Measurements from ENCODE around the gene SLC35D1. TPM values are rescaled to one million over a fixed set of nuclear protein-coding genes. Genes with fewer than 3 reads are reported as not detected.
A peak's percentile ranks its signal among the peaks of the same experiment; 100 is the strongest.

Gene SLC35D1
- total and polyA plus RNA-seq, 2 of the 8 experiments (the other 6 are each of a cell fraction or from before 2014, with no cell fraction given), result 1.2 to 2.7 TPM

GRCh38 chr1:66996018-66996682 lies 57.8 kb downstream of the SLC35D1 start:
- H2BK20ac ChIP-seq (ENCODE audit: low read length), result no peak overlapping the region
- no peaks in the 10 kb centered on the region for H3K27me3 ChIP-seq (replicated peaks in 1 of 4; ENCODE audit: control insufficient read depth in 3 of 4, extremely low read depth in 1 of 4, insufficient read depth in 3 of 4, low read length in 3 of 4)
- H2BK12ac ChIP-seq (ENCODE audit: low read depth, low read length), result no peak overlapping the region
- FAIRE-seq (peak; percentile 52), DNase-seq (ENCODE audit: low read depth in 1 of 2, low spot score in 2 of 2) (peak; percentile 19 to 58)
- no peak overlapping the region for H4K91ac ChIP-seq (replicated peaks; ENCODE audit: insufficient read length, low read length)
- H4K5ac ChIP-seq (ENCODE audit: insufficient read length, low read depth, low read length), result no peak overlapping the region
- no peaks in the 10 kb centered on the region for H3K4me1 ChIP-seq (replicated peaks in 1 of 4; ENCODE audit: control insufficient read depth in 3 of 4, insufficient read depth in 4 of 4, low read length in 3 of 4)
- WGBS, 2 experiments (ENCODE audit: extremely low coverage in 1 of 2, insufficient coverage in 1 of 2, insufficient read length in 1 of 2, insufficient replicate concordance in 2 of 2, low coverage in 1 of 2, low lambda C conversion rate in 2 of 2, missing lambda C conversion rate in 1 of 2), result 91% methylated on average over 7 of the region's 7 CpGs; no CpG with 5 or more reads in 1 of the 2 experiments
- no peaks in the 10 kb centered on the region for H3K36me3 ChIP-seq (ENCODE audit: control insufficient read depth in 2 of 4, insufficient read depth in 4 of 4, low read length in 3 of 4)
- no peaks in the 10 kb centered on the region for H3K9me3 ChIP-seq (ENCODE audit: insufficient read depth in 2 of 2, low read depth in 1 of 2, low read length in 1 of 2)
- H3K79me2 ChIP-seq (ENCODE audit: control insufficient read depth in 1 of 2, insufficient read depth in 2 of 2, low read length in 2 of 2), result no peaks in the 10 kb centered on the region
- H2AK5ac ChIP-seq (ENCODE audit: low read depth, low read length), result no peak overlapping the region
- no peak overlapping the region for H3K14ac ChIP-seq (ENCODE audit: insufficient read length)
- no peak overlapping the region for H4K8ac ChIP-seq (ENCODE audit: extremely low read depth, insufficient read depth, low read length)
- H3K23ac ChIP-seq (ENCODE audit: insufficient read length), result no peak overlapping the region
- H3K9ac ChIP-seq (replicated peaks in 1 of 4; ENCODE audit: extremely low read depth in 1 of 4, low read depth in 3 of 4, low read length in 3 of 4), result no peak overlapping the region
- CTCF ChIA-PET (ENCODE audit: partially characterized antibody), result interaction anchor here (0.6 to 9.7 kb wide), 47 partner anchors 8 to 430 kb away, joined by 3 to 176 read pairs (median 5); no protein-coding TSS in a partner anchor
- H4K20me1 ChIP-seq (replicated peaks in 1 of 2; ENCODE audit: control insufficient read depth in 1 of 2, insufficient read depth in 2 of 2, low read length in 2 of 2), result no peaks in the 10 kb centered on the region
- H3K56ac ChIP-seq (replicated peaks; ENCODE audit: insufficient read length, low read depth, low read length), result no peak overlapping the region
- no peak overlapping the region for H3K18ac ChIP-seq (ENCODE audit: extremely low read depth, low read length)
- no peak overlapping the region for H3K4ac ChIP-seq (replicated peaks; ENCODE audit: insufficient read length, low read depth, low read length)
- H3K27ac ChIP-seq (ENCODE audit: low read depth, low read length), result no peak overlapping the region
- H3K79me1 ChIP-seq (ENCODE audit: low read depth, low read length), result no peaks in the 10 kb centered on the region
- no peak overlapping the region for H2AFZ ChIP-seq (ENCODE audit: low read length)
- no peak overlapping the region for H3K4me2 ChIP-seq (ENCODE audit: insufficient read depth in 1 of 2, low read depth in 2 of 2, low read length in 2 of 2)
- H3K4me3 ChIP-seq (ENCODE audit: extremely low read depth in 1 of 4, insufficient read depth in 2 of 4, low read depth in 3 of 4, low read length in 4 of 4), result no peak overlapping the region
- no peaks in the 10 kb centered on the region for H3K23me2 ChIP-seq (ENCODE audit: low read depth, low read length)
- H2BK15ac ChIP-seq (ENCODE audit: low read length), result no peak overlapping the region
- H2BK120ac ChIP-seq (replicated peaks; ENCODE audit: low read depth, low read length), result no peak overlapping the region
- POLR2A ChIA-PET (ENCODE audit: partially characterized antibody), result interaction anchor here (0.9 to 1.9 kb wide), 3 partner anchors 57 to 153 kb away, joined by 3 to 5 read pairs (median 4); partner anchors contain the start of genes MIER1 and SLC35D1
- H2BK5ac ChIP-seq (ENCODE audit: low read depth, low read length), result no peak overlapping the region
- TF ChIP-seq RAD21 (IDR thresholded peaks at IDR 0.05 in 1 of 2, conservative IDR thresholded peaks at IDR 0.05 in 1 of 2; ENCODE audit: low read depth in 2 of 2, low read length in 2 of 2) (peak; percentile 96 to 97), EZH2 (IDR thresholded peaks at IDR 0.05; ENCODE audit: low read depth, low read length, severe bottlenecking) (no peak), ASH2L (IDR thresholded peaks at IDR 0.05; ENCODE audit: low read length) (no peak), GTF2F1 (IDR thresholded peaks at IDR 0.05; ENCODE audit: borderline replicate concordance, low read depth, low read length) (no peak), BRCA1 (IDR thresholded peaks at IDR 0.05; ENCODE audit: low read depth, low read length) (no peak)
